ENCODE data around the gene LRRC47.

Gene LRRC47

DNA sequence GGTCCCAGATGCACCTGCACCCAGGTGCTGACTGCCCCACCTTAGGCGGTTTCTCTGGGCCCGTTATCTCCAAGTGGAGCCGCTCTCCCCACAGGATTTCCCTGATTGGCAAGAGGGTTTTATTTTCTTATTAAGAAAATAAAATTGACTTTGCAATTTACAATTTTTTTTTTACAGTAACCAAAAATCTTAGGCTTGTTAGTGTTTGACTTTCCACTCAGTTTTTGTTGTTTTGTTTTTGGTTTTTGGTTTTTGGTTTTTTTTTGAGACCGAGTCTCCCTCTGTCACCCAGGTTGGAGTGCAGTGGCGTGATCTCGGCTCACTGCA is 48.8 kb downstream of the LRRC47 start:
- DNase-seq (ENCODE audit: low read depth in 3 of 3), result no peak

DNA sequence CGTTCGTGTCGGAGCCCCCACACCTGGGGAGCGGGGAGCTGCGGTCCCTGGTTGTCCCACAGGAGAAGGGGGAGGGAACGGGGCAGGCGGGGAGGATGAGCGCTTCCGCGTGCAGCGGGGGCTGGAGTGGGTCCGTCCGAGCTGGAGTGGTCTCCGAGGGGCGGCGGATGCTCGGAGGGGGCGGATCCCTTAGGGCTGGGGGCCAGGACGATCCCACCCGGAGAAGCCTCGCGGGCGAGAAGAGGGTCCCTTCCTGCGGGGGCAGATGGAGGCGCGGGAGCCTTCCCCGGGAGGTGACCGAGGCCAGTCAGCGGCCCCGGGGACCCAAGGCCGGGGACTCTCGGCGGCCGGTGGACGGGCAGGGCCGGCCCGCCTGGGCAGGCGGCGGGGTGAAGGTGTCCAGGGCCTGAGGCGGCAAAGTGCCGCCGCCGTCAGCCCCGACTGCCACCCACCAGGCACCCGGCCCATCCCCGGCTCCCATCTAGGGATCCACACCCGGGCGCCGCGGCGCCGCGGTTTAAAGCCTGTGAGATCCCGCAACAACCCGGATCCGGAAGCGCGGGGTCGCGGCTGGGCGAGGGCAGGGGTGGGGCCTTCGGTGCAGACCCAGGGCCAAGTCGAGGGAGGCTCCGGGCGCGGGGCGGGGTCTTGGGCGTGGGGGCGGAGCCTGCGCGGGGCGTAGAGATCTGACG is 49.3 kb downstream of the LRRC47 start:
- peak; percentile 77 to 83 (median 78) for DNase-seq (ENCODE audit: low read depth in 3 of 3)

DNA sequence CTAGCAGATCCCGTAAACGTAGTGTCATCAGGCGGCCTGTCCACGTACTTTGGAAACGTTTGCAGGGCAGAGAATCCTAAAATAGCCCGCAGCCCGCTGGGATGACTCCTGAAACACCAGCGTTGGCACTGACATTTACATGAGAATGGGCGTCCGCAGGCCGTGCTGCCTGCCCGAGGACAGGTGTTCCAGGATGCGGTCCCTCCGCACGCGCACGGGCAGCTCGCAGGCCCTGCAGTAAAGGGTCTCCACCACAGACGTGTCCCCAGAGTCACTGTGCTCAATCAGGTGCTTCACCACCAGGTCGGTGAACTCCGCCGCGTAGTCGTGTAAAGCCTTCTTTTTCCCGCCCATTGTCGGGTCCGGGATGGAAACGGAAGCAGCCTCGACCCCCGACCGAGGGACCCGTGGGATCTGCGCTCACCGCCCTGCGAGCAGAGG is 49.9 kb downstream of the LRRC47 start:
- no peak for DNase-seq (ENCODE audit: low read depth in 3 of 3)

GRCh38 chr1:3745590-3746381 is 50.5 kb downstream of the LRRC47 start:
- DNase-seq (ENCODE audit: low read depth in 3 of 3), result no peak

DNA sequence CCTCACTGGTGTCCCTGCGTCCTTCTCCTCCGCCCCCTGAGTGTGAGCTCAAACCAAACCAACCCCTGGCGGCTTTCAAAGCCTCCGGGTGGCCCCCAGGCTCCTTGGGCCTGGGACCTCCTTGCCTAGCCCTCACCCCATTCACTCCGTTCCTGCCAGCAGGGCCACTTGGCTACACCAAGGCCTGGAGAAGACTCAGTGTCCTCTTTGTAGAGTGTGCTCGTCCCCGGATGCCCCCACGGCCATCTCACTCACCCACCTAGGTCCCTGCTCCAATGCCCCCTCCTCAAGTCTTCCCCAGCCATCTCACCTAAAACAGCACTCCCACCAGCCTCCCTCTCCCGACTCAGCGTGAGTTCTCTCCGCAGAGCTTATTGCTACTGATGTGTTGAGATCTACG is 51.2 kb downstream of the LRRC47 start:
- DNase-seq (ENCODE audit: low read depth in 3 of 3), result no peak

GRCh38 chr1:3744646-3745045 is 51.7 kb downstream of the LRRC47 start:
- no peak for DNase-seq (ENCODE audit: low read depth in 3 of 3)

DNA sequence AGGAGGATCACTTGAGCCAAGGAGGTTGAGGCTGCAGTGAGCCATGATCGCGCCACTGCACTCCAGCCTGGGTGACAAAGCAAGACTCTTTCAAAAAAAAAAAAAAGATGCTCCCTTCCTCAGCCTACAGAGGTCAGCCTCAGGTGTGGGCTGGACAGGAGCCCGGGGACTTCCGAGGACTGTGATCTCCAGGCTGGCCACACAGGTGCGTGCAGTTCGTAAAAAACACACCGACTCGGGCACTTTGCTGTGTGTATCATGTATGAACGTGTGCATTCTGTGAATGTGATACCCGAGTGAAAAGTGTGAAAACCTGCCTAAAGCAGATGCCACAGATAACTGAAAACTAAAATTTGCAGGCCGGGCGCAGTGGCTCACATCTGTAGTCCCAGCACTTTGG is 52.5 kb downstream of the LRRC47 start:
- DNase-seq (ENCODE audit: low read depth in 3 of 3), result no peak

DNA sequence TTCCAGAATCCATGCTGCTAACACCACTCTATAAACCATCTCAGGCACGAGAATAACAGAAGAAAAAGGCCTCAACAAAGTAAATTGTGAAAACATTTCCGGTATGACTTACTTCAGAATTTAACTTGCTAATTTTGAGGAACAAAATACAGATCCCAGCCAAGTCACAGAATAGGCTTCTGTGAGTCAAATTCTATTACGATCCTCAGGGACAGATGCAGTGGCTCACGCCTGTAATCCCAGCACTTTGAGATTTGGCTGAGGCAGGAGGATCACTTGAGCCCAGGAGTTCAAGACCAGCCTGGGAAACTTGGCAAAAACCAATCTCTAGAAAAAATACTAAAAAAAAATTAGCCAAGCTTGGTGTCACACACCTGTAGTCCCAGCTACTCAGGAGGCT is 52.9 kb downstream of the LRRC47 start:
- DNase-seq (ENCODE audit: low read depth in 3 of 3), result no peak

DNA sequence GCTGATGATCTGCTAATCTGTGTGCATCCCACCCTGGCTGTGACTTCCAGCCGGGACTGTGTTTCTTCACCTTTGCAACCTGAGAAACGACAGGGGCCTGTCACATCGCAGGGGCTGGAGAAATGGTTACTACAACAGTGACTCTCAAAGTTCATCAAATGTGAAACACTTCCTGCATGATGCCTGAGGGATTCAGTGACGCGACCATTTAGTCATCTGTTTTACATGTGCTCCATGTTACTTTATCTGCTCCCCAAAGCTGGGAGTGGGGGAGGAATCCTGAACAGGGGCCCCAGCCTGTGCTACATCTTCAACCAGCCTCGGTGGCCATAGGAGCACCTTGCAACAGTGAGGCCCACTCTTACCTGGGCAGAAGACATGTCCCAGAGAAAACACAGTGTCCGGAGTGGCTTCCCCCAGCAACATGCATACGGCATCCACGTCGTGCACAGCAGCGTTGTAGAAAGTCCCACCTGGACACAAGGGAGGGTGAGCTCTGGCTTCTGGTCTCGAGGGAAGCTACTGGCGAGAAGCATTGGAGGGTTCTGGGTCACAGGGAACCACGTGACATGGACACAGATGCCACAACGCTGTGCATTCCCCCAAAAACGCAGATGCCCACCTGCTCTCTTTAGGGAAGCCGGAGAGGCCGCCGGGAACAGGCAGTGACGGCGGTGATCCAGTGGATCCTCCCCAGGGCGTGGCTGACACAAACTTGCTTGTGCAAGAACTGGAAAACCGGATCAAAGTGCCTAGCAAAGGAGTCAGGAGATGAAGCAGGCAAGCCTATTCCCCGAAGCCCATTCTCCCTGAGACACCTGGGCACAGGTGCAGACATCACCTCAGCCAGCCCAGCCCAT is 53.6 kb downstream of the LRRC47 start:
- DNase-seq (ENCODE audit: low read depth in 3 of 3), result no peak

- DNase-seq (ENCODE audit: low read depth in 3 of 3), result no peak
These were observed 54.5 kb downstream of the LRRC47 start for GRCh38 chr1:3741566-3742438.

- DNase-seq (ENCODE audit: low read depth in 3 of 3), result no peak
These were observed 55.5 kb downstream of the LRRC47 start for GRCh38 chr1:3740752-3741151.

DNA sequence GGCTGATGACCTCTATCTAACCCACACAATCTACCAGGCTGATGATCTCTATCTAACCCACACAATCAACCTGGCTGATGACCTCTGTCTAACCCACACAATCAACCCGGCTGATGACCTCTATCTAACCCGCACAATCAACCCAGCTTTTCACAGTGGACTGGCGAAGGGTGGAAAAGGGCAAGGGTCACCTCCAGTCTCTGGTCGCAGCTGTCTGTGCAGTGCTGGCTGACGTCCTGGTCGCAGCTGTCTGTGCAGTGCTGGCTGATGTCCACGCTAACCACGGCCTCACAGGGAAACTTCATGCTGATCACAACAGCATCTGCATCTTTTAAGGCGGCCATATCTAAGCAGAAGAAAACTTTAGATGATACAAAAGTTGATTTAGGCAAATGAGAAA is 56.3 kb downstream of the LRRC47 start:
- no peak for DNase-seq (ENCODE audit: low read depth in 3 of 3)

DNA sequence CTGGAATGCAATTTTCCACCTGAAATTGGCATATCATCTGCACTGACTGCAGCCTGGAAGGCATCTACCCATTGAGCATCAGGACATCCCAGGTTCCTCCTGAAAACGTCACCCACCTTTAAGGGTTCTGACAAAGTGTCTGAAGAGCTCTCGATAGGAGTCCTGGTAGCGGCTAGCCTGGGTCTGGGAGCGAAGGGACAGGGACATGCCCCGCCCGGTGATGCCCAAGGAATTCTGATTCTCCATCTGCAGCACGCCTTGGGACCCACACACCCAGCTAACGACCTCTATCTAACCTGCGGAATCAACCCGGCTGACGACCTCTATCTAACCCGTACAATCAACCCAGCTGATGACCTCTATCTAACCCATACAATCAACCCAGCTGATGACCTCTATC is 57.4 kb downstream of the LRRC47 start:
- DNase-seq (ENCODE audit: low read depth in 3 of 3), result no peak

GRCh38 chr1:3736708-3737107 is 59.6 kb downstream of the LRRC47 start:
- DNase-seq (ENCODE audit: low read depth in 3 of 3), result no peak

DNA sequence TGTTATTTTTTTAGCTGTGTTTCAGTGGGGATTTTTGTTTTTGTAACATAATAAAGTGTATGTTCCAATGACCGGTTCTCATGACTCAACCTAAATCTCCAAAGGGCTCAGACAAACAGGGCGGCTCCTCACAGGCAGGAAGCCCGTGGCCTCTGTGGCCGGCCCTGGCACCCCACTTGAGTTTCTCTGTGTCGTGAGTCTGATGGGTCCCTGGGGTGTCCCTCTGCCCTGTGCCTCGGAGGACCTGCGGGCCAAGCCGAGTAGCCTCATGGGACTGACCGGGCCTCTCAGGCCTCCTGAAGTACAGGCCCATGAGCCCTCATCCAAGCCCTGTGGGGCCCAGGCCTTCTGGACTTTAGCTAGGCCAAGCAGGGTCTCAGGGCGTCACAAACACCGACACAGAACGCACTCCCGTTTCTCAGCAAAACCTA is 60.2 kb downstream of the LRRC47 start:
- no peak for DNase-seq (ENCODE audit: low read depth in 3 of 3)

- DNase-seq (ENCODE audit: low read depth in 3 of 3), result no peak
These were observed 60.6 kb downstream of the LRRC47 start for GRCh38 chr1:3735688-3736087.

- DNase-seq (ENCODE audit: low read depth in 3 of 3), result no peak
These were observed 61.1 kb downstream of the LRRC47 start for GRCh38 chr1:3735027-3735681.

GRCh38 chr1:3734602-3735001 is 61.7 kb downstream of the LRRC47 start:
- DNase-seq (ENCODE audit: low read depth in 3 of 3), result no peak

DNA sequence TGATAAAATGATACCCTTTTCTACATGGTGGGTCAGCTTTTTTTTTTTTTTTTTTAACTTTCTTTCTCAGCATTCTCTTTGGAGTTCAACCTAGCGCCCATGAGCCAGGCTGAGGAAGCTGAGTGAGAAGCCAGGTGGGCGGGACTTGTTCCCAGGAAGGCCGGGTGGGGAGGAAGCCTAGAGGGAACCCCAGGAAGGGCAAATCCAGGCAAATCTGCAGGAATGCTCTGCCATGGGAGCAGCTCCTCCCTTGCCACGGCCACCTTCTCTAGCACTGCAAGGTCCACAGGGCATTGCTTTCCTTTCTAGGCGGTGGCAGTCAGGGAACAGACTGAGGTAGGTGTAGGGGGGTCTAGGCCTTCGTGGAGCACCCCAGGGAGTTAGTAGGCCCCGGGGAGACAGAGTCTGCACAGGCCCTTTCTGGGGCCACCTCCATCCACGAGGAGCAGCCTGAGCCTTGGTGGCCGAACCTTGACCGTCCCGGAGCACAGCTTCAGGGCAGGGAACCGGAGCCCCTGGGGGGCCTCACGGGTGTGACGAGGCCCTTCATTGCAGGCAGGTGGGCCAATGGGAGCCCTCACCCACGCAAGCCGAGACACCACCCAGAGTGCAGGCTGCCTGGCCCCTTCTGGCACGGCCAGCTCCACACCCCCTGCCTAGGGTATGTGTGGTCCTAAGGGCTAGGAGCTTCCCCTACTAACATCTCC is 62.3 kb downstream of the LRRC47 start:
- no peak for DNase-seq (ENCODE audit: low read depth in 3 of 3)
